Activated CD4-positive, CD25-positive, alpha-beta regulatory T cell treated with anti-CD3 and anti-CD28 coated beads, Interleukin-2, amount 50 U/mL, for 72 hours (primary cell): ENCODE data around the gene TNFSF9.

ENCODE experiments used
- DNase-seq: peaks from one replicate; pipeline ENCODE4 v3.0.0; 2021

Gene TNFSF9, protein sequence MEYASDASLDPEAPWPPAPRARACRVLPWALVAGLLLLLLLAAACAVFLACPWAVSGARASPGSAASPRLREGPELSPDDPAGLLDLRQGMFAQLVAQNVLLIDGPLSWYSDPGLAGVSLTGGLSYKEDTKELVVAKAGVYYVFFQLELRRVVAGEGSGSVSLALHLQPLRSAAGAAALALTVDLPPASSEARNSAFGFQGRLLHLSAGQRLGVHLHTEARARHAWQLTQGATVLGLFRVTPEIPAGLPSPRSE

GRCh38 chr19:6530386-6531162, at the start of gene TNFSF9:
Gene TNFSF9 (plus strand): TSS chr19:6531026. CDS start chr19:6531037, 11 bp downstream.
- peak; percentile 85 for DNase-seq

DNA sequence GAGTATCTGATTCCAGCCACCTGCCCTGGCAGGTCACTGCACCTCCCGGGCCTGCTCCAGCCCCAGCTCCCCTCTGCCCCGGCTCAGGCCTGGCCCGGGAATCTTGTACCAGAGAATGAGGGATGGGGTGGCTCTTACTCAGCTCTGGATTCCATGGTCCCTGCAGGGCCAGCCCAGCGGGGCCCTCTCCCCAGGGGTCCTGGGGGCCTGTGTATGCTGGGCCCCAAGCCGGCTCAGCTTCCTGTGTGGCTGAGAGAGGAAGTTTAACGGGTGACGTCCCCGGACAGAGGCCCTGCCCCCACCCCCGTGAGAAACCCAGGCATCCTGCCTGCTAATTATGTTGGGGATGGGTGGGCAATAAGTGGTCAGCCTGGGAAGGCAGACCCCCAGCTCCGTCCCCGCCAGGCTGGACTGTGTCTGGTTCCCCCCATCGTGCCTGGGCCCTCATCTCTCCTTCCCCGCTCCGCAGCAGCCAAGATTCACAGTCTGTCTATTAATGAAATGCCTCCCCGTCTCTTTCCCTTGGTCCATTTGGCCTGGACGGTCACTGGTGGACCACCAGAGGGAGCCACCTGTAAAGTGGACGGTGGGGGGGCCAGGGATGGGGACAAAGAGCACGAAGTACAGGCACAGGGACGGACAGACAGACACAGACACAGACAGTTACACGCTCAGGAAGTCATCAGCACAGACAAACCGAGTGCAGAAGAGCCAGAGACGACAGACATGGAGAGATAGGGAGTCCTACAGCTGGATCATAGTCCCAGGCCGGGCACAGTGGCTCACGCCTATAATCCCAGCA, 49.1 kb upstream of the TNFSF9 start, which contains the start of gene DENND1C:
Gene DENND1C (minus strand): TSS at position 247 of the 802 bp plus-strand sequence. CDS start 92 bp downstream, at position 155.
- DNase-seq = peak; percentile 71

DNA sequence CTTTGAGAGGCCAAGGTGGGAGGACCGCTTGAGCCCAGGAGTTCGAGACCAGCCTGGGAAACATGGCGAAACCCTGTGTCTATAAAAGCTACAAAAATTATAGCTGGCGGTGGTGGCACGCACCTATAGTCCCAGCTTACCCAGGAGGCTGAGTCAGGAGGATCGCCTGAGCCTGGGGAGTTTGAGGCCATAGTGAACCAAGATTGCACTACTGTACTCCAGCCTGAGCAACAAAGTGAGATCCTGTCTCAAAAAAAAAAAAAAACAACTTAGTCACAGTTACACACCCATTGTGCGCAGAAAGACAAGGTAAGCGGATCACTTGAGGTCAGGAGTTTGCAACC, 48.5 kb upstream of the TNFSF9 start:
- DNase-seq = no peak

- no peak for DNase-seq
Observed at GRCh38 chr19:6483235-6483634, 47.6 kb upstream of the TNFSF9 start.

DNA sequence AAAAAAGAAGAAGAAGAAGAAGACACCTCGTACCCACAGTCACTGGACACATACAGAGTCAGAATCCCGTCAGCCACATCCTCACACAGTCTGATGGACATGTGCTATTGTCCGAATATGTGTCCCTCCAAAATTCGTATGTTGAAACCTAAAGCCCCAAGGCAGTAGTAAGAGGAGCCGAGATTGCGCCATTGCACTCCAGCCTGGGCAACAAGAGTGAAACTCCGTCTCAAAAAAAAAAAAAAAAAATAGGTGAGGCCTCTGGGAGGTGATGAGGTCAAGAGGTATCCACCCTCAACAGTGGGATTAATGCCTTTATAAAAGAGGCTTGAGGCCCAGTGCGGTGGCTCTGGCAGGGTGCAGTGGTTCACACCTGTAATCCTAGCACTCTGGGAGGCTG, 46.6 kb upstream of the TNFSF9 start:
- no peak for DNase-seq

DNA sequence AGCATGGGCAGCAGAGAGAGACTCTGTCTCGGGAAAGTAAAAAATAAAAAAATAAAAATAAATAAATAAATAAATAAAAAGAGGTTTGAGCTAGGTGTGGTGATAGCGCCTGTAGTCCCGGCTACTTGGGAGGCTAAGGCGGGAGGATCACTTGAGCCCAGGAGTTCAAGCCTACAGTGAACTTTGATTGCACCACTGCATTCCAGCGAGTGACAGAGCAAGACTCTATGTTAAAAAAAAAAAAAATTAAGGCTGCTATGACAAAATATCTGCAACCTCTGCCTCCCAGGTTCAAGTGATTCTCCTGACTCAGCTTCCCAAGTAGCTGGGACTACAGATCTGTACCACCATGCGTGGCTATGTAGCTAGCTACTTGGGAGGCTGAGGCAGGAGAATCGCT, 46.0 kb upstream of the TNFSF9 start:
- DNase-seq = no peak

- DNase-seq = no peak
Observed at GRCh38 chr19:6489278-6490061, 41.4 kb upstream of the TNFSF9 start.

DNA sequence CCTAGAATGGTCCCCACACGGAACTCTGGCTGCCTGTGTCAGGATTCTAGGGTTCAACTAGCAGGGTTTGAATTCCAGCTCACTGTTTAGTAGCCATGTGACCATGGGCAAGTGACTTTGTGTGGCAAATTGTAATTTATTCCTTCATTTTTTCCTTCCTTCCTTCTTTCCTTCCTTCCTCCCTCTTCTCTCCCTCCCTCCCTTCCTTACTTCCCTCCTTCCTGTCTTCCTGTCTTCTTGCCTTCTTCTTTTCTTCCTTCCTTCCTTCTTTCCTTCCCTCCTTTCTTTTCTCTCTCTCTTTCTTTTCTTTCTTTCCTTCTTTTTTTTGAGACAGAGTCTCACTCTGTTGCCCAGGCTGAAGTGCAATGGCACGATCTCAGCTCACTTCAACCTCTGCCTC, 40.7 kb upstream of the TNFSF9 start:
- no peak for DNase-seq

- no peak for DNase-seq
Observed at GRCh38 chr19:6491802-6492592, 38.8 kb upstream of the TNFSF9 start.

GRCh38 chr19:6494438-6495036, 36.3 kb upstream of the TNFSF9 start:
- DNase-seq = no peak

- no peak for DNase-seq
Observed at GRCh38 chr19:6495947-6496346, 34.9 kb upstream of the TNFSF9 start.

DNA sequence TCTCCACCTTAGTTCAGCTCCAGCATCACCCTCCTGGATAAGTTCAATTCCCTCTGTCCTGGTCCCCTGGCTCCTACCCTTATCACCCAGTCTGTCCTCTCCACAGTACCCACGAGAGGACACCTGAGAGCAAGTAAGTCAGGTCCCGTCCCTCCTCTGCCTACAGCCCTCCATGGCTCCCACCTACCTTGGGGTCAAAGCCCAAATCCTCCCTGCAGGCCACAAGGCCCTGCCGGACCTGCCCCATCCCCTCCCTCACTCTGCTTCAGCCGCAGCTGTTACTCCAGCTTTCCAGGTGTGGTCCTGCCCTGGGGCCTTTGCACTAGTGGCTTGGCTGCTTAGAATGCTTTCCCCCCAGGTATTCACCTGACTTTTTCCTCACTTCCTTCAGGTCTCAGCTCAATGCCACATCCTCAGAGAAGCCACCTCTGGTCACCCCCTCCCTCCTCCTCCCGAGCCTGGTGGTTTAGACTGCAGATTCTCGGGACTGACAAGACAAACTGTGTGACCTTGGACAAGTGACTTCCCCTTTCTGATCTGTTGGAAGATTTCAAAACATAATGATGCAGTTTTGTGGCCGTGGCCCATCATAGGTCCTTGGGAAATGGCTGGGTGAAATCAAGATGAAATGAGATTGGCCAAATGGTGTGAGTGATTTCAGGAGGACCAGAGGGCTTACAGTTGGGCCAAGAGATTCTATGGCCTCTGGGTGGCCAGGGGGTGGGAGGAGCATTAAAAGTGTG, 32.4 kb upstream of the TNFSF9 start:
- no peak for DNase-seq

- DNase-seq = no peak
Observed at GRCh38 chr19:6499052-6499790, 31.6 kb upstream of the TNFSF9 start.

GRCh38 chr19:6500837-6501739, 29.7 kb upstream of the TNFSF9 start:
- DNase-seq = no peak

GRCh38 chr19:6501740-6502648, 28.8 kb upstream of the TNFSF9 start, which contains the start of gene TUBB4A:
Gene TUBB4A (minus strand): TSS chr19:6502309. CDS start chr19:6502212, 97 bp downstream.
- no peak for DNase-seq

- no peak for DNase-seq
Observed at GRCh38 chr19:6503407-6504201, 27.2 kb upstream of the TNFSF9 start.
